COLO668 (cell line): Measurements from ENCODE around the gene AGBL1.

Source experiments
- DNase-seq: peaks from one replicate; lab custom pipeline; 2025; ENCODE audit not compliant: unreplicated experiment; lab: John Stamatoyannopoulos, UW

Gene AGBL1

DNA sequence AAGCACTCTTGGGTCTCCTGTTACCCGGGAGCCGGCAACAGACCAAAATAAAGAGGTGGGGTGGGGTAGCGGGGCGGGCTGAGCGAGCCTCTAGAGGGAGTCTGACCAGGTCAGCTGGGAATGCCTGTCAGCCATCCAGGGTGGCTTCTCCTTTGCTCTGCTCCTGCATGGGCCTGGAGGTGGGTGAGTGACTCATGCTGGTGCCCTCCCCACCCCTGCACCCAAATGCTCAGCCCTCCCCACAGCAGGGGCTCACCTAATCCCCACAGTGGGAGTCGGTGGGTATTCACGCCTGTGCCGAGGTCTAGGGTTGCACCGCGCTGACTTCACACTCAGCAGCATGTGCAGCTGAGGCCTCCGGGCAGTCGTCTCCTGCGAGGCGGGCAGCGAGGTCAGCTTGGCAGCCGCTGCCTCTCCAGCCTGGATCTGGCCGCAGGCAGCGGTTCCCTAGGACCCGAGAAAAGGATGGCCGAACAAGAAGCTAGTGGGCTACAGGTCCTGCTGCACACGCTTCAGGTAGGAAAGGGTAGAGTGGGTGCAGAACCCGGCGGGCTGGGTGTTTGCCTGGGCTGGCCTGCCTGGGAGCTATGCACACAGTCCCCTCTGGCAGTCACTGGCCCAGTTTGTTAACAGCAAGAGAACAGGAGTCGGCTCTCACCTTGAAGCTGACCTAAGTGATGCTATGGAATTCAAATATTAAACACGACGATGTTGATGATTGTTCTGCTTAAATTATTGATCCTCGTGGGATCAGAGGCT lies at the start of gene AGBL1:
AGBL1 (plus strand) TSS at position 364 of the 759 bp plus-strand sequence.
- DNase-seq: no peak

DNA sequence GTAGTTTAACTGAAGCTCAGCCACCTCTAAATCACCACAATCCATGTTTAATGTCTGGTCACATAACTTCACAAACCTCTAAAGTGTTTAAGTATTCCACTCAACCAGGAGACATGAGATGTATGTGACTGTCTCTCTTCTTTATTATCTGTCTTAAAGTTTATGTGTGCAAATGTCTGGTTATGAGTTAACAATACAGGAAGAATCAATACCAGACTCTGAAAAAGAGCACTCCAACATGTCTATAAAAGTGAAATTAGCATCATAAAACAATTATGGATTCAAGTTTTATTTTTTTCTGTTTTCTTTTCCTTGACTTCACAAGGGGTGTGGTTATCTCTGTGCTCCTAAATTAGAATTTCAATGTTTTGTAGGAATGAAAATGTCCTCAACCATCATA lies 44.8 kb upstream of the AGBL1 start:
- DNase-seq: no peak

DNA sequence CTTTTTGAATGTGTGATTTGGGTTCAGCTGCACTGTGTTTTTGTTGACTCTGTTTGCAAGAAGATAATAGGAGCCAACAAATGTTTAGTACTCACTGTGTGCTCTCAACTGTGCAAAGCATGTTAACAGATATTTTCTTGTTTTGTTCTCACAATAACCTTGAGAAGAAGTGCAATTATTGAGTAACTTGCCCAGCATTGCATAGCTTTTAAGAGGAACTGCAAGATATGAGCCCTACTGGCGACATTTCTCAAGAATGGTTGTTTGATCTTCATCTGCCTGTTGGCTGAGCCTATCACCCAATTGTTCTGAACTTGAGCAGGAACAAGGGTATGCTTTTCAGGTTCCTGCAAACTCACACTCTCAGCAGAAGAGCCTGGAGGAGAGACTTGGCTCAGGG lies 43.4 kb upstream of the AGBL1 start:
- DNase-seq: no peak

- no peak for DNase-seq
Observed at GRCh38 chr15:86038491-86038890, 41.2 kb upstream of the AGBL1 start.

DNA sequence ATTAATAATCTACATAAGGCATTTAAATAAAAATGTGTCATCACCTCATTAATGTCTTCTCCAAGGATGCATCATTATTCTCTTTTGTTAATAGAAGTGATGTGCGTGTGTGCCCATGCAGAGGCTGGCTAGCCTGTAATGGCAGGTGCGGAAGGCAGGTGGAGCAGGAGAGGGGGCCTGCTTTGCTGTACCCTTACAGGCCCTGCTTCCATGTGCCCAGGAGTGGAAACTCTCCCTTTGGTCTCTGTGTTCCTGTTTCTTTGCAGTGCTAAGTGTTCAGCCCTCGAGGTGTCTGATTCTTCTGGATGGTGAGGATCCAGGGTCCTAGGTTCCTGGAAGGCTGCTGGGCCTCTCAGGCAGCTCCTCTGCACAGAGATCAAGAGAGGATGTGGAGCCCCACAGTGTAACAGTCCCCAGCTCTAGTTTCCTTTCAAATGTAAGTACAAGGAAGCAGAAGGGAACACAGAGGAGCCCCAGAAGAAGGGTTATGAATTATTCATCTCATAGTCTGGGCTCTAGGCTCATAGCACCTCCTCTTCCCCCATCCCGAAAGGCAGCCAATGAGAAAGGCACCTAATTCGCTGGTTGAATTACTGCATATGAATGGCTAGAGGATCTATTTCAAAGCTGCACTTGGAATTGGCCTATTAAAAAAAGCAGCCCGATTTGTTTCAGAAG lies 39.2 kb upstream of the AGBL1 start:
- no peak for DNase-seq

DNA sequence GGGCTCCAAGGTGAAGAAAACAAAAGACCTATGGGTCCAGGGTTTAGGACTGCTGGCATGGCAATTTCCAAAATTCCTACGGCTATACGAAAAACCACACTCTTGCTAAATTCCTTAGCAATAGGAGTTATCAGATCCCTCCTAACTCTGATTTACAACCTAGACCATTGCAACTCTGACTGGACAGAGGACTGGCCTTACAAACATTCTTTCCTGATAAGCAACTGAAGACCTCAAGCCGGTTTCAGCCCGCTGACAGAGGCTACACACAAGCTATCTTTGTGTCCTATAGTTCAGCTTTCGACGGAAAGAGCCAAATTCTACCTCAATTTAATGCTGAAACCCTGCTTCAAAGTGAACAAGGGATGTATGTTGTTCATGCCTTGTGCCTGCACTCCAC lies 38.3 kb upstream of the AGBL1 start:
- no peak for DNase-seq

DNA sequence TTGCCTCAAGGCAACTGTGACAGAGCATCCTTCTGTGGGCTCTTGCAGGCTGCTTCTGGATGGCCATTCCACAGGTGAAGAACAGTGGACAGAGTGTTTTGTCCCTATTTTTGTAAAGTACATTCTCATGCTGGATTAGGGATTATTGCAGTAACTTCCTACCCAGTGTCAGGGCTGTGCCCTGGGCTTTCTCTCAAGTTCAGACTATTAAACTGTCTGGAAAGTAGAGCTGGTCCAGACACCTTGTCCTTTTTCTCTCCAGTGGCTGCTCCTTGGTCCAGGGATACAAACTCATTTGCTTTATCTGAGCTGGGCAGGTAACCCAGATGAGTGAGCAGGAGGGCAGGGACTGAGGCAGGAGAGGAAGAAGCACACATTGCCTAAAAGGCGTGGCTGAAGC lies 37.4 kb upstream of the AGBL1 start:
- DNase-seq: no peak

DNA sequence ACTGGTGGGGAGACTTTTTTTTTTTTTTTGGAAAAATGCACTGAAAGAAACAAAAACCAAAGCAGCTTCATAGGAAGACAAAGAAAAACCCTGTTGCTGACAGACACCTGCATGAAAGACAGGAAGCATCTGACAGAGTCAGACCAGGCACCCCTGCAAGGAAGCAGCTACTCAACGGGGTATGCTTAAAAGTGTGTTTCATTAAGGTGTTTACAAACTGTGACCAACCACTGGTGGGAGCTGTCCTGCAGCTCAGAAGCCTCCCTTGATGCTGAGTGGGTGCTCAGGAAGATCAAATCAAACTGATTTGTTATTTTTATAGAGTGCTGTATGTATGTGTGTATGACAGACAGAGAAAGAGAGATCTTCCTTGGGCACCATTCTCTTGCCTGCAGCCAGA lies 34.7 kb upstream of the AGBL1 start:
- DNase-seq: no peak

GRCh38 chr15:86054338-86054737 lies 25.3 kb upstream of the AGBL1 start:
- no peak for DNase-seq

- DNase-seq: no peak
Observed at GRCh38 chr15:86055688-86056087, 24.0 kb upstream of the AGBL1 start.

GRCh38 chr15:86059851-86060250 lies 19.8 kb upstream of the AGBL1 start:
- DNase-seq: no peak

DNA sequence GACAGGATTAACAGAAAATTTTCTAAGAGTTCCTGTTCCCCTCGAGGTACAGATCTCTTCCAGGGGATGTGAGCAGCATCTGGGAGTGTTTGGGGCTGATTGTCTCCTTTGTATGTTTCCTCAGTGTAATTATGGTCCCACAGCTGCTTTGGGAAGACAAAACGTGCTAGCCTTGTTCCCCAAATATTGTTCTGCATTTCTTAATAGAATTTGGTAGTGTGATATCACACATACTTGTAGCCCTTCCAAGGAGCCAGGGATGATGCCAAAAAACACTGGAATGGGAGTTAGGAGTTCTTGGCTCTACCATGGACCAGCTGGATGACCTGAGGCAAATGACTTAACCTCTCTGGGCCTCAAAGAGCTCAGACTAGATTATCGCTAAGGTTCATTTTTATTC lies 19.0 kb upstream of the AGBL1 start:
- no peak for DNase-seq

DNA sequence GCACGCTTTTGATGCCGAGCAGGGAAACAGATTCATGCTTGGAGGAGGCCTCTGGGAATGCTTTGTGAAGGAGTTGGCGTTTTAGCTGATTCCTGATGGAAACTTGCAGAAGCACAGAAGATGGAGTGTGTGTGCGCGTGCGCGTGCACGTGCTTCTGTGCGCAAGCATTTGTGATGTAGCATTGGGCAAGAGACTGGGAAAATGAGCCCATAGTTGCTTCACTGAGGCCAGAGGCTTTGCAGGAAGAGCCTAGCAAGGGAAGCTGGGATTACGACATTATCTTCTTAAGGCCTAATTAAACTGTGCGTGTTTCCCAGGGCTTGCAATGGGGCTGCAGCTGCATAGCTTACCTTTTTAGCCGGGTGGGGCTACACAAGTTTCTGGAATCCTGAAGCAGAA lies 18.1 kb upstream of the AGBL1 start:
- DNase-seq: no peak

DNA sequence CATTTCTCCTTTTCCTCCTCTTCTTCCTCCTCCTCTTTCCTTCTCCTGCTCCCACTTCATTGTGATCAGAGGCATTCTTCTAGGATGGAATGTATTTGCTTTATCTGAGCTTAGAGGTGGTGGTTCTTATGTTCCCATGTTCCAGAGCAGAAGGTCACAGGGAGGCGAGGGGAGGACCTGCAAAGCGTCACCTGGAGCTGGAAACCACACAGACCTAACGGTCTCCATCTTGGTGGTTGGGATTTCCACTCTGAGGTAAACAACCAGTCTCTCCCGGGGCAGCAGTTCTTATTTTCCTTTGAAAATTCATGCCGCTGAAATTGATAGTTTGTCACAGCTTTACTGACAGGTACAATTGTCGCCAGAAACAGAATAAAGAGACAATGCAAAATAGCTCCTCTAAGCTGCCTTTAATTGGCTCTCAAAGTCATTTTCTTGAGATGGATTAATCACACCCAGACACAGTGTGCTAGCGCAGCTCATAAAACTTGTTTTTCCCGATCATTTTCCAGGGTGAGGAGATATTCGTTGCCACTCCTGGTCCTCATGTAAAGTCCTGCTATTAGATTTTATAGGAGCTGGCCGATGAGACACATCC lies 16.9 kb upstream of the AGBL1 start:
- no peak for DNase-seq

- no peak for DNase-seq
Observed at GRCh38 chr15:86063356-86064095, 16.1 kb upstream of the AGBL1 start.

DNA sequence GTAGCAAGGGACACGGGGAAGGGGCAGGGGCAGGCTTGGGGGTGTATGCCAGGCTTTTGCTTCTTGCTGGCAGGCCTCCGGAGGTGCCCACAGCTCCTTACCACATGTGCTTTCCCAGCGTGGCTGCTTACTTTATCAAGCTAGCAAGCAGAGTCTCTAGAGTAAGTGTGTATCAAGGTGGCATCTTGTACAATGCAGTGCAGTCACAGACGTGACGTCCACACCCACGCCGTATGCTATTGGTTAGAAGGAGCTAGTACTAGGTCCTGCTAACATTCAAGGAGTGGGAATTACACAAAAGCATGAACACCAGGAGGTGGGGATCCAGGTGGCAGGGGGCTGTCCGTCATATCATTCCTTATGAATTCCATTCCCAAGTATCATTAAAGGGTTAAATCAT lies 15.3 kb upstream of the AGBL1 start:
- DNase-seq: no peak

- no peak for DNase-seq
Observed at GRCh38 chr15:86066174-86066834, 13.4 kb upstream of the AGBL1 start.

GRCh38 chr15:86073281-86073680 lies 6.4 kb upstream of the AGBL1 start:
- no peak for DNase-seq

DNA sequence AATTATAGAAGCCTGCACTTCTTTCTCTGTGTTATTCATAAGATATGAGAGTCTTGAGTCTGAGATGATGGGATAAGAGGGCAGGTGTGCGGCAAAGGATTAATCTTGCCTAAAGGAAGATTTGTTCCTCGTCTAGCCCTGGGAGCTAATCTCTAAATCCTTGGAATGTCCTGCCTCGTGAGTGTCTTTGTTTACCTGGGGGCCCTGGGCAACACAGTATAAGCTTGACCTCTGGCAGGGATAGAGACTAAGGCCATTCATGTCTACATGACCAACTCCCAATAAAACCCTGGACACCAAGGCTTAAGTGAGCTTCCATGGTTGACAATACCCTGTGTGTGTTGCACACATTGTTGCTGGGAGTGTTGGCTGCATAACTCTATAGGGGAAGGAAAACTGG lies 3.2 kb upstream of the AGBL1 start:
- no peak for DNase-seq

- no peak for DNase-seq
Observed at GRCh38 chr15:86077070-86077469, 2.6 kb upstream of the AGBL1 start.

DNA sequence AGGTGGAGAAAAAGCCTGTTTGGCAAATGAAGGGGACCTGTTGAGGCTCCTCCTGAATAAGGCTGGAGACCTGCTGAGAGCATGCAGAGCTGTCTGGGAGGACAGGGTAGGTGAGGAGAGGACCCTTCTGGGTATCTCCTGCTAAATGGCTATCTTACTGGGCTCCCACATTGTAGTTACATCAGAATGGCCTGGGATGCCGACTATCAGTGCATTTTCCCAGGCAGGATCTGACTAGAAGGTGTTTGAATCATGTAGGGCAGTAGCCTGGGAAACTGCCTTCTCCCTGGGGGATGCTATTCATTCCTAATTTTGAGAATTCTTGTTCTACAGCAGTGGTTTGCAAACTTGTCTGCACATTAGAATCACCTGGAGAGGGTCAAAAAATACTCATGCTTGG lies 631 bp downstream of the AGBL1 start:
- no peak for DNase-seq
